Measurements from ENCODE around the gene FRMD1.

FRMD1 gene

DNA sequence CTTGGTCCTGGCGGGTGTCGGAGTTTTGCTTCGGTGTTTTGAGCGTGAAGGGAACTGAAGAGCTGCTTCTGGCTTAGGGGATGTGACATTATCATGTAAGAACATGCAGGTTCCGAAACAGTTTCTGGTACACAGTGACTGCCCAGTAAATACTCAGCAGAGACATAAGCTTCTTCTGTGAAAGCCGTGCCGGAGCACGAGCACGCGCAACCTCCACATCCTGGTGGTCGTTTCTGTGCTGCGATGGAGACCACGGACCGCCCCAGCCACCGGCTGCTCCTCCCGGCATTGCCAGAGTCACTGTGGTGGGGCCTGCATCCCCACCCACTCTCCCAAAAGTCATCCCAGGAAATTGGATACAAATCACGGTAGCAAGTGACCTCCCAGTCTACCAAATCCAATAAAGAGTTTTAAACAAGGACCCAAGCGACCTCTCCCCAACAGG lies 62.8 kb downstream of the FRMD1 start:
- Histone ChIP-seq H3K4me3 (ENCODE audit: low read length) (no peak overlapping the region), H3K9me2 (replicated peaks; ENCODE audit: control insufficient read depth, low read length) (no peaks in the 10 kb centered on the region), H3F3A (ENCODE audit: control insufficient read depth, insufficient read depth) (no peaks in the 10 kb centered on the region), H3K27ac (ENCODE audit: low read depth, low read length) (no peak overlapping the region), H3K4me2 (ENCODE audit: low read length) (no peak overlapping the region), H3K9me3 (ENCODE audit: control insufficient read depth, insufficient read depth, low read length) (peaks cover 16% of the 10 kb centered on the region; the same call in 1 of the 2 replicates), H3K36me3 (ENCODE audit: control insufficient read depth, low read length) (no peaks in the 10 kb centered on the region), H3K79me2 (ENCODE audit: control insufficient read depth, low read length) (no peaks in the 10 kb centered on the region), H4K20me1 (ENCODE audit: control insufficient read depth, insufficient read depth, low read depth, low read length) (no peaks in the 10 kb centered on the region), H3K27me3 (ENCODE audit: control insufficient read depth, low read length) (no peaks in the 10 kb centered on the region), H3K4me1 (ENCODE audit: control insufficient read depth, low read length) (no peaks in the 10 kb centered on the region)
- TF ChIP-seq EZH2phosphoT487 (IDR thresholded peaks at IDR 0.05; ENCODE audit: borderline replicate concordance, low read length) = no peak
- TF ChIP-seq, protein P1, sequence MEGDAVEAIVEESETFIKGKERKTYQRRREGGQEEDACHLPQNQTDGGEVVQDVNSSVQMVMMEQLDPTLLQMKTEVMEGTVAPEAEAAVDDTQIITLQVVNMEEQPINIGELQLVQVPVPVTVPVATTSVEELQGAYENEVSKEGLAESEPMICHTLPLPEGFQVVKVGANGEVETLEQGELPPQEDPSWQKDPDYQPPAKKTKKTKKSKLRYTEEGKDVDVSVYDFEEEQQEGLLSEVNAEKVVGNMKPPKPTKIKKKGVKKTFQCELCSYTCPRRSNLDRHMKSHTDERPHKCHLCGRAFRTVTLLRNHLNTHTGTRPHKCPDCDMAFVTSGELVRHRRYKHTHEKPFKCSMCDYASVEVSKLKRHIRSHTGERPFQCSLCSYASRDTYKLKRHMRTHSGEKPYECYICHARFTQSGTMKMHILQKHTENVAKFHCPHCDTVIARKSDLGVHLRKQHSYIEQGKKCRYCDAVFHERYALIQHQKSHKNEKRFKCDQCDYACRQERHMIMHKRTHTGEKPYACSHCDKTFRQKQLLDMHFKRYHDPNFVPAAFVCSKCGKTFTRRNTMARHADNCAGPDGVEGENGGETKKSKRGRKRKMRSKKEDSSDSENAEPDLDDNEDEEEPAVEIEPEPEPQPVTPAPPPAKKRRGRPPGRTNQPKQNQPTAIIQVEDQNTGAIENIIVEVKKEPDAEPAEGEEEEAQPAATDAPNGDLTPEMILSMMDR (IDR thresholded peaks at IDR 0.05; ENCODE audit: low read depth, low read length, poor library complexity, severe bottlenecking) = no peak

DNA sequence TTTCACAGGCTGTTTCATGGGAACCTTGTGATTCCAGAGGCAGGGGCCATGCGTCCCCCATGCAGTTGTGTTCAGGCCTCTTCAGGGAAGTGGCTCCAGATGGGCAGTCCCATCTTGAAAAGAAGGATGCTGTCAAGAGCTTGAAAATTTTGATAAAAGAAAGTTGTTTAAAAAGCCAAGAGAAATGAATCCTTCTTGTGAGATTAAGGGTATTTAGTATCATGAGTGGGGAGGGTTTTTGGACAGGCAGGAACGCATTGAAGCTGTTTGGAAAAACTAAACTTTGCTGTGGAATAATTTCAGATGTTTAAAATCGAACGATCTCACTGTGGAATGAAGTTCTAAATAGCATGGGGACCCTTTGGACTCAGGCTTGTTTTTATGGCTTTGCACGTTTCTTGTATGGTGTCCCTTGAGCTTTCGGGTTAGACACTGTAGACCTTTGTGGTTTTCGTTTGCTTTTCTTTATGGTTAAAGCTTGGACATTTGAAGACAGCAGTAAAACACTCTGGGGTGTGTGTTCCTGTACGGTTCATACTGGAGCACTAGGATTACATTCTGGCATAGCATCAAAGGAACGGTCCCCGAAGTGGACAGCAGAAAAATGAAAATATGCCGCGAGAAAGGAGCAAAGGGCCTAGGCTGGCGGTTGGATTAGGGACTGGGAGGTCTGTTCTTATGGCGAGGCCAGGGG lies 63.4 kb downstream of the FRMD1 start:
- H4K20me1 ChIP-seq (ENCODE audit: control insufficient read depth, insufficient read depth, low read depth, low read length) = no peaks in the 10 kb centered on the region
- H3K79me2 ChIP-seq (ENCODE audit: control insufficient read depth, low read length) = no peaks in the 10 kb centered on the region
- no peak overlapping the region for H3K4me3 ChIP-seq (ENCODE audit: low read length)
- H3K36me3 ChIP-seq (ENCODE audit: control insufficient read depth, low read length) = no peaks in the 10 kb centered on the region
- TF ChIP-seq EZH2phosphoT487 (IDR thresholded peaks at IDR 0.05; ENCODE audit: borderline replicate concordance, low read length) = no peak
- TF ChIP-seq, protein P1 (IDR thresholded peaks at IDR 0.05; ENCODE audit: low read depth, low read length, poor library complexity, severe bottlenecking) = no peak
- H3K27me3 ChIP-seq (ENCODE audit: control insufficient read depth, low read length) = no peaks in the 10 kb centered on the region
- H3K4me1 ChIP-seq (ENCODE audit: control insufficient read depth, low read length) = no peaks in the 10 kb centered on the region
- H3K9me3 ChIP-seq (ENCODE audit: control insufficient read depth, insufficient read depth, low read length) = peaks cover 16% of the 10 kb centered on the region; the same call in 1 of the 2 replicates
- H3K9me2 ChIP-seq (replicated peaks; ENCODE audit: control insufficient read depth, low read length) = no peaks in the 10 kb centered on the region
- no peak overlapping the region for H3K4me2 ChIP-seq (ENCODE audit: low read length)
- H3F3A ChIP-seq (ENCODE audit: control insufficient read depth, insufficient read depth) = no peaks in the 10 kb centered on the region
- H3K27ac ChIP-seq (ENCODE audit: low read depth, low read length) = no peak overlapping the region

DNA sequence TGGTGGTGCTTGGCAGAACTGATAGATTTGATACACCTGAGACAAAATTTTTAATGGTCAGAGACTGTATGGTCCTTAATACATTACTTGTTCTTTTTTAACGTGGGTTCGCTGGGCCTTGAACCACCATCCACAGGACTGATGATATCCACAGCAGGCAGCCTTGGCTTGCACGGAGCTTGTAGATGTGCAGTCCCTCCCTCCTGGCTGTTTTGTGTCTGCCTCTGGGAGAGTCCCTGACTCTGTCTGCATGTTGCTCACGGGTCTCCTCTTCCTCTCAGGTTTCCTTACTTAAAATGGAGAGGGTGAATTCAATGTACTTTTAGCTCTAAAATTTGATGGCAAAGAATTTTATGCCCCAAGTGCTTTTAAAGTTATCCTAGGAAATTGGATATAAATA lies 64.0 kb downstream of the FRMD1 start:
- H3K4me3 ChIP-seq (ENCODE audit: low read length) = no peak overlapping the region
- TF ChIP-seq, protein P1 (IDR thresholded peaks at IDR 0.05; ENCODE audit: low read depth, low read length, poor library complexity, severe bottlenecking) = no peak
- TF ChIP-seq EZH2phosphoT487 (IDR thresholded peaks at IDR 0.05; ENCODE audit: borderline replicate concordance, low read length) = no peak
- no peaks in the 10 kb centered on the region for H3K79me2 ChIP-seq (ENCODE audit: control insufficient read depth, low read length)
- H3K4me1 ChIP-seq (ENCODE audit: control insufficient read depth, low read length) = no peaks in the 10 kb centered on the region
- peaks cover 16% of the 10 kb centered on the region; the same call in 1 of the 2 replicates for H3K9me3 ChIP-seq (ENCODE audit: control insufficient read depth, insufficient read depth, low read length)
- no peaks in the 10 kb centered on the region for H4K20me1 ChIP-seq (ENCODE audit: control insufficient read depth, insufficient read depth, low read depth, low read length)
- H3K4me2 ChIP-seq (ENCODE audit: low read length) = no peak overlapping the region
- H3K27ac ChIP-seq (ENCODE audit: low read depth, low read length) = no peak overlapping the region
- H3K9me2 ChIP-seq (replicated peaks; ENCODE audit: control insufficient read depth, low read length) = no peaks in the 10 kb centered on the region
- H3K36me3 ChIP-seq (ENCODE audit: control insufficient read depth, low read length) = no peaks in the 10 kb centered on the region
- H3K27me3 ChIP-seq (ENCODE audit: control insufficient read depth, low read length) = no peaks in the 10 kb centered on the region
- no peaks in the 10 kb centered on the region for H3F3A ChIP-seq (ENCODE audit: control insufficient read depth, insufficient read depth)

Data from DOHH2 (cell line).